ENCODE data around the gene FBXL17. TPM values are rescaled to one million over a fixed set of nuclear protein-coding genes. Genes with fewer than 3 reads are reported as not detected.
A peak's percentile ranks its signal among the peaks of the same experiment; 100 is the strongest.

FBXL17 gene
- total and polyA plus RNA-seq, 2 experiments from 2014 or later = 1.8 to 13.1 TPM

DNA sequence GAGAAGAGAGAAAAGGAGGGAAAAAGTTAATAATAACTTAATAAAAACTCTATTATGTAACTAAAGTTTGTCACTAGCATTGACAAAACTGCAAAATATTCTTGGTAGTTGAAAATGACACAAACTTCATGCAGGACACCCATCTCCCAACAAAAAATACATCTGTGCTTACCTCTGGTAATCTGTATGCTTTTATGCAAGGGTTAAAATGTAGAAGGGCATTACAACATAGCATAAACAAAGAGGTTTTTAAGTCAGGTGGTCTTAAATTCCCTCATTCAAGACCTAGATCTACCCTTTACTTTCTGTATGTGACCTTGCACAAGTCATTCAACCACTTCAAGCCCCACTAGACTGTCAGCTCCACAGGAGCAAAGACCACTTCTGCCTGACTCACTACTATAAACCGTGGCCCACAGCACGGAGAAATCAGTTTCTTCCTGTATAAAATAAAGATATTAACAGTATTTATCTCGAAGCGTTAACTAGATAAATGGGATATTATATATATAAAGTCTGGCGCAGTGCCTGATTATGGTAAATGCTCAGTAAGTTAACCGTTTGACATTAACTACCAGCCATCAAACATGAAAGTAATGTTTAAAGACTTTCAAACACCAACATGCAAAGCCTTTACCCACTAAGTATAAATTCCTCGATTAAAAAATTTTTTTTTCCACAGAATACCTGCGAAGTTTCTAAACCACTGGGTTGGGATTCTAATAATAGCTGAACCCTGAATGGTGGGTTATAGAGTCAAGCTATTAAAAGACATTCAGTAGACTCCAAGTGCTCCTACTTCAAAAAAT, 2.0 kb downstream of the FBXL17 start:
- WGBS, 2 experiments (ENCODE audit: low coverage in 1 of 2, low lambda C conversion rate in 2 of 2, missing lambda C conversion rate in 2 of 2) = 15 to 16% methylated on average over 8 of the region's 8 CpGs
- Histone ChIP-seq H3K9ac (peak overlapping the region; percentile 87), H3K9me2 (ENCODE audit: insufficient read depth) (no peaks in the 10 kb centered on the region), H3K36me3 (ENCODE audit: low read depth) (no peaks in the 10 kb centered on the region), H2AFZ (peak overlapping the region; percentile 91), H3F3A (ENCODE audit: insufficient read depth) (no peaks in the 10 kb centered on the region), H3K4me2 (ENCODE audit: unreplicated experiment) (peak overlapping the region; percentile 97), H4K20me1 (ENCODE audit: insufficient read depth) (no peaks in the 10 kb centered on the region), H3K9me3 (ENCODE audit: low read depth) (no peaks in the 10 kb centered on the region), H3K79me2 (ENCODE audit: insufficient read depth) (peaks cover 51% of the 10 kb centered on the region), H3K4me3 (peak overlapping the region; percentile 78), H3K4me1 (ENCODE audit: insufficient read depth) (peaks cover 8% of the 10 kb centered on the region), H3K27me3 (replicated peaks; ENCODE audit: insufficient read depth) (no peaks in the 10 kb centered on the region), H3K27ac (peak overlapping the region; percentile 23; the same call in 1 of the 2 replicates)
- peak; percentile 52 for DNase-seq
- in situ Hi-C loops (cut with MboI) = no loop called here
- no peak for TF ChIP-seq EZH2 (IDR thresholded peaks at IDR 0.05; ENCODE audit: insufficient read depth, poor library complexity, severe bottlenecking)
- TF ChIP-seq EZH2phosphoT487 (IDR thresholded peaks at IDR 0.05; ENCODE audit: insufficient read depth, low read depth) = no peak

DNA sequence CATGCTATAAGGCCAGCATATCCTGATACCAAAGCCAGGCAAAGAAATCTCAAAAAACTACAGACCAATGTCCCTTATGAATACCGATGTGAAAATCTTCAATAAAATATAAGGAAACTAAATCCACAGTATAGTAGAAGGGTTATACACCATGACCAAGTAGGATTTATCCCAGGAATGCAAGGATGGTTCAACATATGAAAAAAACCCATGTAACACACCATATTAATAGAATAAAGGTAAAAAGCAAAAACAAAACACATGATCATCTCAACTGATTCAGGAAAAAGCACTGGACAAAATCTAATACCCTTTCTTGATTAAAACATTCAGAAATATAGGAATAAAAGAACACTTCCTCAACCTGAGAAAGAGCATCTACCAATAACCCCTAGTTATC, 6.1 kb downstream of the FBXL17 start:
- H3K27me3 ChIP-seq (replicated peaks; ENCODE audit: insufficient read depth) = no peaks in the 10 kb centered on the region
- H4K20me1 ChIP-seq (ENCODE audit: insufficient read depth) = no peaks in the 10 kb centered on the region
- no peaks in the 10 kb centered on the region for H3F3A ChIP-seq (ENCODE audit: insufficient read depth)
- in situ Hi-C loops (cut with MboI) = no loop called here
- peaks cover 8% of the 10 kb centered on the region for H3K4me1 ChIP-seq (ENCODE audit: insufficient read depth)
- no peaks in the 10 kb centered on the region for H3K9me3 ChIP-seq (ENCODE audit: low read depth)
- no peak for DNase-seq
- no peak overlapping the region for H3K4me2 ChIP-seq (ENCODE audit: unreplicated experiment)
- 97 to 100% methylated on average over 1 of the region's 1 CpG for WGBS, 2 experiments (ENCODE audit: low coverage in 1 of 2, low lambda C conversion rate in 2 of 2, missing lambda C conversion rate in 2 of 2)
- no peak overlapping the region for H3K9ac ChIP-seq
- H3K9me2 ChIP-seq (ENCODE audit: insufficient read depth) = no peaks in the 10 kb centered on the region
- TF ChIP-seq EZH2 (IDR thresholded peaks at IDR 0.05; ENCODE audit: insufficient read depth, poor library complexity, severe bottlenecking) (no peak), EZH2phosphoT487 (IDR thresholded peaks at IDR 0.05; ENCODE audit: insufficient read depth, low read depth) (no peak)
- no peak overlapping the region for H3K27ac ChIP-seq
- peaks cover 5% of the 10 kb centered on the region; the same call in 1 of the 2 replicates for H3K36me3 ChIP-seq (ENCODE audit: low read depth)
- no peak overlapping the region for H3K4me3 ChIP-seq
- peaks cover 86% of the 10 kb centered on the region for H3K79me2 ChIP-seq (ENCODE audit: insufficient read depth)
- H2AFZ ChIP-seq = no peak overlapping the region

DNA sequence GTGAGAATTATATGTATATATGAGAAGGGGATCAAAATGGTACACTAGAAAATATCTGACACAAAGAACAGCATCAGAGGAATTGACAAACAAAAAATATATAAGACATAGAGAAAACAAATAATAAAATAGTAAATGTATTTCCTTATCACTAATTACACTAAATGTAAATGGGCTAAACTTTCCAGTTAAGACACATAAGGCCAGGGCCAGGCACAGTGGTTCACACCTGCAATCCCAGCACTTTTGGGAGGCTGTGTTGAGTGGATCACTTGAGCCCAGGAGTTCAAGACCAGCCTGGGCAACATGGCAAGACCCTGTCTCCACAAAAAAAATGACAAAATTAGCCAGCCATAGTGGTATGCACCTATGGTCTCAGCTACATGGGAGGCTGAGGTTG, 8.5 kb downstream of the FBXL17 start:
- Histone ChIP-seq H3K27me3 (replicated peaks; ENCODE audit: insufficient read depth) (no peaks in the 10 kb centered on the region), H3K27ac (no peak overlapping the region), H4K20me1 (ENCODE audit: insufficient read depth) (no peaks in the 10 kb centered on the region), H3K4me1 (ENCODE audit: insufficient read depth) (no peaks in the 10 kb centered on the region), H2AFZ (no peak overlapping the region), H3K9me2 (ENCODE audit: insufficient read depth) (no peaks in the 10 kb centered on the region), H3F3A (ENCODE audit: insufficient read depth) (no peaks in the 10 kb centered on the region), H3K4me2 (ENCODE audit: unreplicated experiment) (no peak overlapping the region), H3K36me3 (ENCODE audit: low read depth) (peaks cover 5% of the 10 kb centered on the region; the same call in 1 of the 2 replicates), H3K79me2 (ENCODE audit: insufficient read depth) (peaks cover 78% of the 10 kb centered on the region), H3K9ac (no peak overlapping the region), H3K4me3 (no peak overlapping the region), H3K9me3 (ENCODE audit: low read depth) (no peaks in the 10 kb centered on the region)
- no peak for DNase-seq
- in situ Hi-C loops (cut with MboI) = no loop called here
- TF ChIP-seq EZH2phosphoT487 (IDR thresholded peaks at IDR 0.05; ENCODE audit: insufficient read depth, low read depth) (no peak), EZH2 (IDR thresholded peaks at IDR 0.05; ENCODE audit: insufficient read depth, poor library complexity, severe bottlenecking) (no peak)

DNA sequence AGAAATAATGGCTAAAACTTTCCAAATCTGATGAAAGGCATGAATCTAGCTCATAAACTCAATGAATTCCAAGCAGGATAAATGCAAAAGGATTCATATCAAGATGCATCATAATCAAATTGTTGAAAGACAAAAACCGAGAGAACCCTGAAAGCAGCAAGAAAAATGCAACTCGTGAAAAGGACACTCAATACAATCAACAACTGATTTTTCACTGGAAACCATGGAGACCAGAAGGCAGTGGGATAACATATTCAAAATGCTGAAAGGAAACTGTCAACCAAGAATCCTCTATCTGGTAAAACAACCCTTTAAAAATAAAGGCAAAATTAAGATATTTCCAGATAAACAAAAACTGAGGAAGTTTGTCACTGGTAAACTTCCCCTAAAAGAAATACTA, 9.5 kb downstream of the FBXL17 start:
- Histone ChIP-seq H3K4me3 (no peak overlapping the region), H3K9ac (no peak overlapping the region), H3K4me1 (ENCODE audit: insufficient read depth) (no peaks in the 10 kb centered on the region), H3K27me3 (replicated peaks; ENCODE audit: insufficient read depth) (no peaks in the 10 kb centered on the region), H4K20me1 (ENCODE audit: insufficient read depth) (no peaks in the 10 kb centered on the region), H3K9me2 (ENCODE audit: insufficient read depth) (no peaks in the 10 kb centered on the region), H3K4me2 (ENCODE audit: unreplicated experiment) (no peak overlapping the region), H2AFZ (no peak overlapping the region), H3K27ac (no peak overlapping the region), H3F3A (ENCODE audit: insufficient read depth) (no peaks in the 10 kb centered on the region), H3K36me3 (ENCODE audit: low read depth) (peaks cover 5% of the 10 kb centered on the region; the same call in 1 of the 2 replicates), H3K79me2 (ENCODE audit: insufficient read depth) (peaks cover 72% of the 10 kb centered on the region), H3K9me3 (ENCODE audit: low read depth) (no peaks in the 10 kb centered on the region)
- DNase-seq = no peak
- WGBS, 2 experiments (ENCODE audit: low coverage in 1 of 2, low lambda C conversion rate in 2 of 2, missing lambda C conversion rate in 2 of 2) = 91 to 93% methylated on average over 2 of the region's 2 CpGs
- TF ChIP-seq EZH2phosphoT487 (IDR thresholded peaks at IDR 0.05; ENCODE audit: insufficient read depth, low read depth) = no peak
- TF ChIP-seq EZH2 (IDR thresholded peaks at IDR 0.05; ENCODE audit: insufficient read depth, poor library complexity, severe bottlenecking) = no peak
- in situ Hi-C loops (cut with MboI) = no loop called here

Data from GM23248 (cell line).